NCI-H2171 (cell line): ENCODE measurements around the gene ZNF462.
"Not testable (repeated sequence)": the region's sequence is repeated elsewhere in the genome, so short reads cannot be mapped to it uniquely, and the experiment has no call there.

Experiments
- DNase-seq: peaks from one replicate; lab custom pipeline; 2025; lab: John Stamatoyannopoulos, UW

The ZNF462 gene

DNA sequence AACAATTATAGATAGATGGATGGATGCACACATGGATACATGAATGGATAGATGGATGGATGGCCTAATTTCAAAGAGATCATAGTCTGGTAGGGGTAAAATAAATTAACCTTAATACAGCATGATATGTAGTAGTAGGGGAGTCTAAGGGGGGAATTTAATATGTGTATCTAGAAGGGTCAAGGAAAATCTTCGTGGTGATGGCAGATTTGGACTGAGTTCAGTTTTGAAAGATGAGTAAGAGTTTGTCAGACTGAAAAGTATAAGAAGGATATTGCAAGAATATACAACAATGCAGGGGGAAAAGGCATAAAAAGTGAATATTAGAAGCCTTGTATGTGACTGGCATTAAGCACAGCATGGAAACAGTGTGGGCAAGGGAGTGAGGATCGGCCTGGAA, 98.7 kb downstream of the ZNF462 start:
- DNase-seq = no peak

DNA sequence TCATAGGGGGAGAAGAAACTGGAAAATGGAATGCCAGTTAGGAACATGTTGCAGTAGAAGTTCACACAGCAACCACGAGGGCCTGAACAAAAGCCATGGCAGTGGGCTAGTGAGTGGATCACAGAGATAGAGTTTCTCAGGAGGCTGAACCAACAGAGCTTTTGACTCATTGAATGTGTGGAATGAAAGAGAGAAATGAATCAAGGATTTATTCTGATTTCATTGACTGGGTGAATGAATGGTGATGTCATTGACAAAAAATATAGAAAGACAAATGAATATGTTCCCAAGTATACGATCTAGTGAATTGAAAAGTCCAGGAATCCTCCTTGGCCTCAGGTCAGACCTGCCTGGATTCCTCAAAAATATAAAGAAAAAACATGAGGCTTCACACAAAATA, 99.2 kb downstream of the ZNF462 start:
- no peak for DNase-seq

DNA sequence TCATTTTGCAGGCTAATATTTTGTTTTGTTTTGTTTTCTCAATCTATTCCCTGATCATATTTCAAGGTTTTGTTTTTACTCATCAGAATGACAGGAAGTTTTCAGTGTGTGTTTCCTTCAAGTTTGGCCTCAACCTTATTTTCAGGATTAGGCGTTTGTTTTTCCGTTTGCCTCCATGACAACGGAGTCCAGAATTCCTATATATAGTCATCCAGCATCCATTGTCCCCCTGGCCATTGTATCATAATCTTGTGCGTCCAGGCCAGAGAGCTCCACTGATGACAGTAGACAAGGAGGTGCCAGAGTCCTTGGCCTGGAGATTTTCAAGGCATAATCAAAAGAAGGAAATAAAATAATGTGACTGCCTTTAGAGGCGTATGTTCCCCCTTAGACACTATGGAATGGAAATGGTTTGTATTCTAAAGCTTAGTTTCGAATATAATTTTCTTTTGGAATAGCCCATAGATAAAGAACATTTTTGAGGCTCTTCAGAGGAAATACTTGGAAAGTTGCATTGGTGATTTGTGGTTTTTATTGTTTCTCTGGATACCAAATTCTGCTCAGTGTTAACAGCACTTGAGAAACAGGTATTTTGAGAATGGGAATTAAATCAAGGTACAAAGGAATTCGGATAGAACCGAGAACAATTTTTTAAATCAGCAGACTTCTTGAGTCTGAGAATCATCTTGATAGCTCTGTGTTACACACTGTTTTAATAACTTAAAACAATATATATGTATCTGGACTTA, 99.8 kb downstream of the ZNF462 start:
- DNase-seq = no peak

DNA sequence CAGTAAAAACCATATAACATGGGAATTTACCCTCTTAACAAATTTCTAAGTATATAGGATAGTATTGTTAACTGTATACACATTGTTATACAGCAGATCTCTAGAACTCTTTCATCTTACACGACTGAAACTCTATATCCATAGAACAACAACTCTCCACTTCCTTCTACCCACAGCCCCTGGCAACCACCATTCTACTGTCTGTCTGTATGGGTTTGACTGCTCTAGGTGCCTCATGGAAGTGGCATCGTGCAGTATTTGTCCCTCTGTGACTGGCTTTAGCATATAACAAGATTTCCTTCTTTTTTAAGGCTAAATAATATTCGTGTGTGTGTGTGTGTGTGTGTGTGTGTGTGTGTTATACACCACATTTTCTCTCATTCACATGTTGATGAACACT, 100.7 kb downstream of the ZNF462 start:
- DNase-seq = no peak

DNA sequence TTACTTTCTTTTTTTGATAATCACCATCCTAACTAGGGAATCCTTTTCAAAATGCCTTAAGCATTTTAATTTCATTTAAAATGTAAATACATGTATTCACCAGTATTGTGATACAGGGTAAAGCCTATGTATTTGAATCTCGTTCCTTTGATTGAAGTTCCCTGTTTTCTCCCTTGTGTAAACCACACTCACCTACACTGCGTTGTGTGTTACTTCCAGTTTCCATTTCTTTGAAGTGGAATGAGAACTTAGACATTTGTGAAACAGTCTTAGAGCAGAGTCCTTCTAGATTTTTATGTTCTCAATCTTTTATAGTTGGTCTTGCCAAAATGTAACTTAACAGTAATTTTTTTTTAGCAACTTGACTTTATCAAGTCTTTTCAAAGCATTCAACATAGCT, 101.4 kb downstream of the ZNF462 start:
- DNase-seq = no peak

DNA sequence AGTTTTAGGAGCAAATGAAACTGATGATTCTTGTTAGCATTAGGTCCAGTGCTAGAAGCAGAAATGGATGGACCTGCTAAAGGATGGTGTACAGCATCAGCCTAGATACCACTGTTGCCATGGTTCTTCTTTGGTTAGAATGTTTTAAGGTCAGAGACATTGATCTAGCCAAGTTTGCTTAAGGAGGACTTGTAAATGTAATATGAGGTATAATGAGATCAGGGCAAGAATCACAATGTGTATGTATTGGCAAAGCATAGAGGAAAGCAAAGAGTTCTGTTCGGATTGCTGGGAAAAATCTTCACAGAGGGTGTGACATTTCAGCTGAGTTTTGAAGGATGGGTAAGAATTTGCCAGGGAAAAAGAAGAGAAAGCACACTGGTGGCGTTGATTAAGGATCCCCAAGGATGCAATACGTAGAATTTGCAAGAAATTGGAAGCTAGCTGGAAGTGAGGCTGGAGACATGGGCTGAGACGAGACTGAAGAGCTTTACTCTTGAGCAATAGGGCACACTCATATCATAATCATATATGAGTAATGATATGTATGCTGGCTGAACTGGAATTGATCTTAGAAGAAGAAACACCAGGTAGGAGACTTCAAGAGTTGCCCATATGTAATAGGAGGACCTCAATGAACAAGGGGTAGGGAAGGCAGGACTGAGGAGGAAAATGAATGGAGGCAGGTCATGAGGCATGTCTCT, 102.0 kb downstream of the ZNF462 start:
- no peak for DNase-seq

DNA sequence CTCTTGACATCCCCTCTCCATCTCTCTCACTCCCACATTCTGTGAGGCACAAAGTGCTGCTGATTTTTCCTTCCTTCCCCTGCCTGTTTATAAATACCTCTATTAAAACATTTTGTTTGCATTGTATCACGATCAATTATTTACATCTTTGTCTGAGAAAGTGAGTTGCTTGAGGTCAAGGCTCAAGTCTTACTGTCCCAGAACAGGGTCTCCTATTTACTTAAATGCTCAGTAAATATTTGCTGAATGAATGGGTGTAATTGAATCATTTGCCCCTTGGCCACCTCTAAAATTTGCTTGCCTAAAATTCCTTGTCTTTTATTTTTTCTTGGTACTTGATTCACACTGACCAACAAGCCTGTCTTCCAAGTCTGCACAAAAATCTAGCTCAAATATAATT, 103.5 kb downstream of the ZNF462 start:
- DNase-seq = no peak

DNA sequence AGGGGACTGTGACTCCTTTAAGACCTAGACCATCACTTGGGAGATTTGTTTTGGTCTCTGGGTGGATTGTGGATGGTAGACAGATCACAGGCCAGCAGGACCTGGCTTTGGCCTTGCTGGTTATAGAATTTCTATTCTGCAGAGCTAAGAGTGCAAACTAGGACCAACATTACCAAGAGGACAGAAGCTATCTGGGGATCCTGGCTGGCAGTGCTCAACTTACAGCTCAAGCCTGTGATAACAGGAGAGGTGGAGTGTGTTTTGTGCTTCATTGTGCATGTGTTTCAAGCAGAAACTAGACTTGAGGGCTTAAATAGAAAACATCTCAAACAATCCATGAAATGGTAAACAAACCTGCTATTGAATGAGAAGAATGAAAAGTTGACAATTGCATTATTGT, 106.7 kb downstream of the ZNF462 start:
- DNase-seq = no peak

DNA sequence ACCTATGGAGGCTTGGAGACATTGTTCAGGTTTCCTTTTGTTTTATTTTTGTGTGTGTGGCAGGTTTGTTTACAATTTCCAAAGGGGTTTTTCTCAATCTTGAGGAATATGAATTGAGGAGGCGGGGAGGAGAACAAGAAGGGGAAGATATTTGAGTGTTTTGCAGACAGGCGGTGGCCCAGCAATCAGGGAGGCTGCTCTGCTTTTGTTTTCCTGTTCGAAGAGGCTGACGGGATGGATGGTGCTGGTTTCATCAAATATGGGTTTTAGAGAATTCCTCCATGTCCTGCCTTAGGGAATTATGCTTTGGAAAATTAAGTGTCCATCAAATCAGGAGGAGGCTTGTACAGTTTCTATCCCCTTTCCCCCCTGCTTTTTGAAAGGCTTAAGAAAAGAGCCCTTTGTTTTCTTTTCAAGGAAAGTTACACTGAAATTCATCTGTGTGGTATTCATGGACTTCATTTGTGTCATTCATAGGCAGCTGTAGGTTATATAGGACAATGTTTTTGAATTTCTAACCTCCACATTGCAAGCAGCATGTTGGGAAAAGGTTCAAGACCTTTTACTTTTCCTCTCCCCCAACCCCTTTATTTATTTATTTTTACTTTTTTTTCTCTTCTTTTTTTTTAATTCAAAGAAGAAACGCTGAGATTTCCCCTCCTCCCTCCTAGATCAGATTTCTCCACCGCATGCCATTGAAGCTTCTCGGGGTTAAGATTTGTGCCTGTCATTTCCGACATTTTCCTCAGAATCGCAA, 107.4 kb downstream of the ZNF462 start:
- no peak for DNase-seq

DNA sequence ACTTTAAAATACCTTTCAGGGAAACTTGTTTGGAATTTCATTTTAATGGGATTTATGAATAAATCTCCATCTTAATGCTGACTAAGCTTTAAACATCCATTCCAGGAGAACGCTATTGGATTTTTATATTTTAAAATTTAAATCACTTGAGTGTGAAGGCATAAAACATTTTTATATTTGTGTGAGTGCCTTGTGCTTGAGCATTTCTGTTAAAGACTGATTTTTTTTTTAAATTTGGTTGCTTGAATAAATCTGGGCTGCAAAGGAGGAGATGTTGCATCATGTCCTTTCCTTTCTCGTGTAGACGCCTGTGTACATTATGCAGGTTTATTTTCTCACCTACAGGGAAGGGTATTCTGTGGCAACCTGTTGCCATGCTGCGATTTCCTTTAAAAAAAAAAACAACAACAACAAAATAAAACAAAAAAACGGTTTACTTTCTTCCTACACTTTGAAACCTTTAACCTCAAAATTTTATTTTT, 108.1 kb downstream of the ZNF462 start:
- no peak for DNase-seq

DNA sequence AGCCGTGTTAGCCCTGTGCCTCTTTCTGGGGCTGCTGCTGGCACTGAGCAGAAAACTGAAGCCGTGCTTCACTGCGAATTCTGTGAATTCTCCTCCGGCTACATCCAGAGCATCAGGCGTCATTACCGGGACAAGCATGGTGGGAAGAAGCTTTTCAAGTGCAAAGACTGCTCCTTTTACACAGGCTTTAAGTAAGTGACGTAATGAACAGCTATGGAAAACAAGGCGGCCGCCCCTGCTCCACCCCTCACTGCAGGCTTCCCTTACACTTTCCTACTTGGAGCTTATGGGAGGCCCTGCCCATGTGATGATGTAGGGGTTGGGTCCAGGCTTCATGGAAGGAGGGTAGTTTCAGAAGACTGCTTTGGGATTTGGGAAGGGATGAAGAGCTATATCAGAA, 109.1 kb downstream of the ZNF462 start:
- no peak for DNase-seq

DNA sequence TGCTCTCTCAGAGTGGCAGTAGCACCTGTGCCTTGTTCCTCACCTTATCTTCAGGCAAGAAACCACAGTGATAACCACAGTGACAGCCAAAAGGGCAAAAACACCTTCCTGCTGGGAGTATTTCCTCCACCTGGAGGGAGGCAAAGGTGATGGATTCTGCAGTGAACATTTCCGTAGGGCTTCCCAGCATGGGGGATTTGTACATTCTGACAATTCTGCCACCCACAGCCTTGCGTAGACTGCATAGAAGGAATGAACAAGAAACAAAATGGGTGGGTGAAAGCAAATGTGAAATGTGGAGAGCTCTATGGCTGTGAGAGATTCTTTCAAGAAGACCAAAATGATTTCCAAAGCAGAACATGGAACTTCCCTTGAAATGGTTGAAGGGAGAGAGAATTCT, 111.4 kb downstream of the ZNF462 start:
- no peak for DNase-seq

DNA sequence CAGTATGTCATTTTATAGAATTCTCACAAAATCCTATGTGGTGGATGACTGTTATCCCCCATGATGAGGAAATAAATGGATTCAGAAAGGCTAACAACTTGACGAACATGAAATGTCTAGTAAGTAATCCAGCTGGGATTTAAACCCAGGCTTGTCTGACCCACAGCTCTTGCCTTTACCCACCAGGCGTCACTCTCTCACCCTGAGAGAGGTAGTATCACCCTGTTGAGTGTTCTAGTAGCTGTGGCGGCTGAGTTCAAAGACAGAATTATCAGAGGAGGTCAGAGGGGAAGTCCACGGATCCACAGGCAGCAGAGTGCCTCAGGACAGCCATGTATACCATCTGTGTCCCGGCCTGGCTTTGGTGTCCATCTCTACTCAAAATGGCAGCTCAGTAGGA, 113.8 kb downstream of the ZNF462 start:
- DNase-seq = no peak

DNA sequence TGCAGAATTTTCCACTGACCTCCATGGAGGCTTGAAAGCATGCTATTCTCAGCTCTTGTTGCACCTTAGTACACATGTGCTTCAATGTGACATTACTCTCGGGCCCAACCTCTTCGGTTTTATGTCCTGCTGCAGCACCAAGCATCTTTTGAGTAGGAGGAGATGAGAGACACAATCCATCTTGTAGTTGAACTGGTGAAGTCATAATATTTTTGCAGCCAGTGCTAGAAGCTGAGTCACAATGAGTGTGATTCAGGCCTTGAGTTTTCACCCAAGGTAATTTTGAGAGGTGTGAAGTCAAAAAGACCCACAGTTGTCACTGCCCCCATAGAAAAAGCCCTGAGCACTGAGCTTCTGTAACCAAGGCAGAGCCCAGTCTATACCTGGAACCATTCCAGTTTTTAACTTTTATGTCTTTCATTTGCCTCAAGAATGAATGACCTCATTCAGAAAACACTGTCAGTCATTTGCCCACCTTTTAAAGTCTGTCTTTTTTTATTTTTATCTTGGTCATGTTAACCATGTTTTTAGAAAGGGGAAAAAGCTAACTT, 117.7 kb downstream of the ZNF462 start:
- DNase-seq = no peak

DNA sequence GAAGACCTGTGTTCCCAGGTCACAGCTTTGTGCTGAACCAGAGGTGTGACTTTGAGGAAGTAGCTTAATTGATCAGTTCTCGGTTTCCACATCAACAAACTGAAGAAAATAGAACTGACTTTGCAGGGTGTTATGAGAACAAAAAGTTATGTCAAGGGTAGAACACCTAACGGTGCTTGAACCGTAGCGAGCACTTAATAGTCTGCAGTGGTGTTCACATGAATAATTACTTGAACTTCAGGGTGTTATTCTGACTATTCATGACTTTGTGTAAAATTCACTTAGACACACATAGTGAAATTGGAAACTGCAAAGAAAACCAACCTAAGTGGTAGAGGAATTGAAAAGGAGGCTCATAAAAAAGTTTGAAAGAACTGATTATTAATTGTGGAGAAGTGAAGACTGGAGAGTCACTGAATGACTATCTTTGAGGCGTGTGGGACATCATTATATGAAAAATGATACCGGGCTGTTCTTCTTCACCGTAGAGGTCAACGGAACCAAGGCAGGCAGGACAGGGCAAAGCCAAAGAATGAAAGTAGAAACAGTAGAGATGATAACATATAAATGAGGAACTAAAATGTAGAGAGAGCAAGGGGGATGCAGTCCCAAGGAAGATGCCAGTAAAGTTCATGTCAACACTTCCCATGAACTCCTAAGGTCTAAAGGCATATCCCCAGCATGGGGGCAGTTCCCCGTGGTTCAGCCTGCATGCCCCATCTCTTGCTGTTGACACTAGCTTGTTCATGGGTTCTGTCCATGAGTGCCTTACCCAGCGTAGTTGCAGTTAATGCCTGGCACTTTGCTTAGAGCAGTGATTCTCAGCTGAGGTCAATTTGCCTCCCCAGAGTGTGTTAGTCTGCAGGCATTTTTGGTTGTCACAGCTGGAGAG, 118.7 kb downstream of the ZNF462 start:
- no peak for DNase-seq

DNA sequence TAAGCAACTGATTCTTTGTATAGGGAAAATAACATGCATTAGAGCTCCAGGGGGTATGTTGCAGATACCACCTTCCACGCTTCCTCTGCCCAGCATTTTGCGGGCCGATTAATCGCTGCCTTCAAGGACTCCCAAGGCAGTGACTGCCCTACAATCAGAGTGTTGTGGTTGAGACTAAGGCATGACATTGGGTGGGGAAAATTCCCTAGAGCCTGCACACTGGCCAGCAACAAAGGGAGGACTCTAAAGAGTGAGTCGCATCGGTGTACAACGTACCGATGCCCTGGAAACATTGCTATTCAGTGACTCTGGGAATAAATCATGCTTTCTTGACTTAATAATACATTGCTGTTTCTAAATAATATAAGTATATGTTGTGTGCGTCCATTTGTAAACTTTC, 119.7 kb downstream of the ZNF462 start:
- DNase-seq = no peak

DNA sequence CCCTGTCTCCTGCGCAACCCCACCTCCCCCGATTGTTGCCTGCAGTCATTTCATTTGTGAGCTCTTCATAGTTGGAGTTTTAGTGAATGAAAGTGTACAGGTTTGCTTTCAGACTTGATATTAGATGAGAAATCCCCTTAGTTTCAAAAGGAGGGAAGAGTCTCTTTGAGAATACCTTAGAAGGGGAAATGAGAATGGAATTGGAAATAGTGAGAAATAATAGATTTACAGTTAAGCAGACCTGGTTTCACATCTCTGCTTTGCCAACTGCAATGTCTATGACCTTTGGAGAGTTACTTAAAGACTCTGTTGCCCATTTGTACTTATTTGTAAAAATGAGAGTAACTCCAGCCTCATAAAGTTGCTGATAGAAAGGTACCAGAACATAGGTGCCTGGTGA, 120.4 kb downstream of the ZNF462 start:
- DNase-seq = no peak

DNA sequence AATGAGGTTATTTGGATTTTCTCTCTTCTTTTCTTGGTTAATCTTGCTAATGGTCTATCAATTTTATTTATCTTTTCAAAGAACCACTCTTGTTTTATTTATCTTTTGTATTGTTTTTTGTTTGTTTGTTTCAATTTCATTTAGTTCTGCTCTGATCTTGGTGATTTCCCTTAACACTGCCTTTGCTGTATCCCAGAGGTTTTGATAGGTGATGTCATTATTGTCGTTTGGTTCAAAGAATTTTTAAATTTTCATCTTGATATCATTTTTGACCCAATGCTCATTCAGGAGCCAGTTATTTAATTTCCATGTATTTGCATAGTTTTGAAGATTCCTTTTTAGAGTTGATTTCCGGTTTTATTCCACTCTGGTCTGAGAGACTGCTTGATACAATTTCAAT, 126.9 kb downstream of the ZNF462 start:
- not testable (repeated sequence) for DNase-seq

DNA sequence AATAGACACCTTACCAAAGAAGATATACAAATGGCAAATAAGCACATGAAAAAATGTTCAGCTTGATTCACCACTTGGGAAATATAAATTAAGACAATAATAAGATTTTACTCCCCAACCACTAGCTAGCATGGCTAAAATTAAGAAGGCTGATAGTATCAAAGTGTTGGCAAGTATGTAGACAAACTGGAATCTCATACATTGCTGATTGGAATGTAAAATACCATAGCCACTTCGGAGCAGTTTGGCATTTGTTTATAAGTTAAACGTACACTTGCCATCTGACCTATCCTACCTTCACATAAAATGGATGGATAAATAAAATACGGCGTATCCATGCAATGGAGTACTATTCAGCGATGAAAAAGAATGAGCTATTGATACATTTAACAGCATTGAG, 129.2 kb downstream of the ZNF462 start:
- DNase-seq = no peak

DNA sequence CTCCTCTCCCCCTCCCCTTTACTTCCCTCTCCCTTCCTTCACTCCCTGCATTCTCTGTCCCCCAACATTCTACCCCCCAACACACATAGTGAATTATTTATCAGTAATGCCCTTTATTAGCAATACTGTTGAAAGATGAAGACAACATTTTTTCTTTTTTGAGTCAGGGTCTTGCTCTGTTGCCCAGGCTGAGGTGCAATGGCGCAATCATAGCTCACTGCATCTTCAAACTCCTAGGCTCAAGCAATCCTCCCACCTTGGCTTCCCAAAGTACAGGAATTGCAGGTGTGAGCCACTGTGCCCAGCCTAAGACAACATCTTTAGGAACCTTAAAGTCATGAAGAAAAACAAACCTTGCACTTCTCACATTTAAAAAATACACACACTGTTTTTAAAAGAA, 130.6 kb downstream of the ZNF462 start:
- DNase-seq = no peak

DNA sequence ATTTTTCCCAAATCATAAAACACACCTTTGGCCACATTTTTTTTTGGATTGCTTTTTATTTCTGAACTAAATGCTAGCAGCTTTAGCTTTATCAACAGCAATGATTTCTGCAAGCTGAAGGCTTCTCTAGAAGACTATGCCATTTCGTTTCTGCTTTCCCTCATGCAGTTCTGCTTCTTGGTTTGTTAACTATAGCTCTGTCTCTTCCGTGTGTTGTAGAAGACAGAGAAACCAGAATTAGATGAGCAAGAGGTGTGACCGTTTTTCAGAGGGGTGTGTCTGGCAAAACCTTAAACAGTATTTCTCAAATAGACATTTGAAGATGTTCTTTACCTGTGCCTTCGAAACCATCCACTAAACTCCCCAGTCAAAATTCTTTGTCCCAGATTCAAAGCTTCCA, 131.5 kb downstream of the ZNF462 start:
- no peak for DNase-seq

DNA sequence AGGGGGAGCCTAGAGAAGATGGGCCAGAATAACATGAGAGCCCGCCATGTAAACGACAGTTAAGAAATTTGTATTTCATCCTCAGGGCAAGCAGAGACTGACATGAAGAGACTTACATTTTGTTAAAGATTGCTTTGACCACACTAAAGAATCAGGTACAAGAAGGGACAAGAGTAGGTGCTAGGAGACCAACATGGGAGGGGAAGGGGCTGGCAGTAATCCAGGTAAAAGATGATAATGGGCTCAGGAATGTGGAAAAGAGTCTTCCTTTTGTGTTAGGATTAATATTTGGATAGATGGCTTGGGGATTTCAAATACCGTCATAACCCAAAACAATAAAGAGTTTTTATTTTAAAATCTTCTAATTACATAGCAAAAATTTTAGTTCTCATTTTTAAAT, 137.3 kb downstream of the ZNF462 start:
- DNase-seq = no peak
